Tongue (tissue), 2 donors: ENCODE measurements around the gene AOPEP. TPM values are rescaled to one million over a fixed set of nuclear protein-coding genes. Genes with fewer than 3 reads are reported as not detected.
A peak's percentile ranks its signal among the peaks of the same experiment; 100 is the strongest.
"Not testable (repeated sequence)": the region's sequence is repeated elsewhere in the genome, so short reads cannot be mapped to it uniquely, and the experiment has no call there.

Experiments
- DNase-seq: peaks from one replicate; pipeline ENCODE4 v3.0.0-alpha.2; 2015
- total RNA-seq: library from RNA; depleted of rRNA; stranded (reverse); fragments of >200 nt; gene quantifications from one replicate; pipeline ENCODE4 v1.2.3, GENCODE V29; 2014

The AOPEP gene
- total RNA-seq, 1 donor from 2014 or later: 391 TPM

DNA sequence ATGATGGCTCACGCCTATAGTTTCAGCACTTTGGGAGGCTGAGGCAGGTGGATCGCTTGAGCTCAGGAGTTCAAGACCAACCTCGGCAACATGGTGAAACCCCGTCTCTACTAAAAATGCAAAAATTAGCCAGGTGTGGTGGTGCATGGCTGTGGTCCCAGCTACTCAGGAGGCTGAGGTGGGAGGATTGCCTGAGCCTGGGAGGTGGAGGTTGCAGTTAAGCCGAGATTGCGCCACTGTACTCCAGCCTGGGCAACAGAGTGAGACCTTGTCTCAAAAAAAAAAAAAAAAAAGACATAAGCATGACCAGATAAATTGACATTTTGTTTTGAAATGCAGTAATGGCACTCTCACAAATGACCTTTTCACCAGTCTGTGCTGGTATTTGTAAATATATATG, 294.1 kb downstream of the AOPEP start:
- not testable (repeated sequence) for DNase-seq

DNA sequence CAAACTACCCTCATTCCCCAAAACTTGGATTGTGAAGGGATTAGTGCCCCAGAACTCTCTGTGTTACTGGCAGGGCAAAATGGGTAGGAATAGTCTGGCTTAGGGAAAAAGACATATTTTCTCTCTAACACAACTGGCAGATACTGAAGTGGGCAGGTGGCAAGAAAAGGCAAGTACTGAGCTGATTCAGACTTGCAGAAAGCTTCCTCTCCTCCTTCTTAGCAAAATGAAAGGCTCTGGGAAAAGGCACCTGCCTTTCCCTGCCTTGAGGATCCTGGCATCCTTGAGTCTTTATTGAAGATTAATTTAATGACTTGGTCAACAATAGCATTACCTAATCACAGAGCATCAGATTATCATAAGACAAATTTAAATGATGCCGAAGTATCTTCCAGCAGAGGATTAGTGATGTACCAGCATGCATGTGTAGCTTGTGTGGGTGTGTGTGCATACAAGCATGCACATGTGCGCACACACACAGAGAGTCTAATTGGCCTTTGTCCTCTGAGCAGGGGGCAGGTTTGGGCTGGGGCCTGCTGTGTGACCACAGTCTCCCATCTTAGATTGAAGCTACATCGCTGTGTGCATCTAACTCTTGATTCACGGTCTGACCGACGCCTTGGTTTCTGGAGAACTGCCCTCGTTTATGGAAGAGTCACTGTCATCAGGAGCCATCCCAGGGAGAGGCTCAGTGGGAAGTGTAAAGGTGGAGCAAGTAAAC, 294.8 kb downstream of the AOPEP start:
- DNase-seq: no peak

DNA sequence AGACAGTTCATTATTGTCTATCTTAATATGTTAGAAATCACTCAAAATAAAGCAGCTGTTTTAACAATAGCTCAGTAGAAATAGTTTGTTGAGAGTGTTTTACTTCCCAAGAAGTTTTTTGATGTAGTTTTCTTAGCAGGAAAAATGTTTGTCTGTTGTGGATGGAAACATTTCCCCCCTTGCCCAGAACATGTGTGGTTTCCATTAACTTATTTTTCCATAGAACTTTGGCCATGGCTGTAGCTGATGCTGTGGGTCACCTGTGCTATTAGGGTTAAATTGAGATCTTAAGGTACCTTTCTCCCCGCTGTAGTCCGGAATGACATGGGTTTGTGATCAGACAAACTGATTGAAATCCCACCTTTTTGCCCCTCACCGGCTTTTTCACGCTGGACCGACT, 296.2 kb downstream of the AOPEP start:
- no peak for DNase-seq

DNA sequence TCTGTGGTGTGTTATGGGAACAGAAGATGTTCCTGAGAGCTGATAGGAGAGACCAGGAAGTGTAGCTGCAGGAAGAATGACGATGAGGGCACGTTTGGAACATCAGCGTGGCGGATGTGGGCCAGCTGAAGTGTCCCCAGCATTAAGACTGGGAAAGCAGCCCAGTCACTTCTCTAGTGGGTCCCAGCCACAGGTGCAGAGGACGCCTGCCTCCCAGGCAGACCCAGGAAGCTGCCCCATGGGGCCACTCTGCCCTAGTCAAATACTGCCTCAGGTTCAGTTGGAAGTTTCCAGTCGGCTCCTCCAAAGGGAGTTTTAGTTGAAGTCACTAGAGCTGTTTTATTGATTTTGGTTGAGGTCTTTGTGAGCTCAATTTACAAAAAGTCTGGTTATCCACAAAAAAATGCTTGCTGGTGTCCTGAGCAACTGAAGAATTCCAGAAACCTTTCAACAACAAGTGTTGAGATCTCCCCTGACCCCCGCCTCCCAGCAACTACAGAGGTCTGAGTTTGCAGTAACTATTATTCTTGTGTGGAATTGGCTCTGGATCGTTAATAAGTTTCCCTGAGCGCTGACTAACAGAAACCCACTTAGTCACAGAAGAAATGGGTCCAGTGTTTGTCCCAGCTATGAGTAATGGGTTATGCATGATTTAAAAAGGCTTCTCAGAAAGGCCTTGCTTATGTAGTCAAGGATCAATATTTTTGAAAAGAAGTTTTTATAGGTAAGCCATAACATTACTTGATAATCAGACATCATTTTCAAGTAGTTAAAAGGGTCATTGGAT, 296.9 kb downstream of the AOPEP start:
- peak; percentile 75 for DNase-seq

DNA sequence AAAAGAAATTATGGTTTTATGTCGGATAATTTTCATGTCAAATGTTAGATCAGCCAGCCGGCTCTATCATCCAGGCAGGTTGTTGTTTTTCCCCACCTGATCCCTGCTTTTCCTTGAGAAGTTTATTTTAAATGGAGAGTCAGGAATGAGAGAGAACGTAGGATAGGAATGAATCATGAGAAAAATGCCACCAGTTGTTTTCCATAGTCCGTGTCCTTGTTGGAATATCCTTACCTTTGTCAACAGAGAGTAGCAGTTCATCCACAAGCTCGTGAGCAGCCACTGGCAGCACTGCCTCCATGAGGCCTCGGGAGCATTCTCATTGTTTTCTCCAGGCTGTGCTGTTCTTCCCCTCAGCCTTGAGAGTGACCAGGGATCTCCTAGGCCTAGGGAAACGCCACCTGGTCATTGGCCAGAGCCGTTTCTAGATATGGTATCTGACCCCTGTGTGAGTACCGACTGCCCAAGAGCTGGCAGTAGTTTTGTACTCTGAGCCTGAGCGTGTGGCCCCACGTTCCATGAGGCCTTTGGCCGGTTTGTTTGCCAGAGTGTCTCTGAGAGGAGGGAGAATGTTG, 297.7 kb downstream of the AOPEP start:
- DNase-seq: no peak

DNA sequence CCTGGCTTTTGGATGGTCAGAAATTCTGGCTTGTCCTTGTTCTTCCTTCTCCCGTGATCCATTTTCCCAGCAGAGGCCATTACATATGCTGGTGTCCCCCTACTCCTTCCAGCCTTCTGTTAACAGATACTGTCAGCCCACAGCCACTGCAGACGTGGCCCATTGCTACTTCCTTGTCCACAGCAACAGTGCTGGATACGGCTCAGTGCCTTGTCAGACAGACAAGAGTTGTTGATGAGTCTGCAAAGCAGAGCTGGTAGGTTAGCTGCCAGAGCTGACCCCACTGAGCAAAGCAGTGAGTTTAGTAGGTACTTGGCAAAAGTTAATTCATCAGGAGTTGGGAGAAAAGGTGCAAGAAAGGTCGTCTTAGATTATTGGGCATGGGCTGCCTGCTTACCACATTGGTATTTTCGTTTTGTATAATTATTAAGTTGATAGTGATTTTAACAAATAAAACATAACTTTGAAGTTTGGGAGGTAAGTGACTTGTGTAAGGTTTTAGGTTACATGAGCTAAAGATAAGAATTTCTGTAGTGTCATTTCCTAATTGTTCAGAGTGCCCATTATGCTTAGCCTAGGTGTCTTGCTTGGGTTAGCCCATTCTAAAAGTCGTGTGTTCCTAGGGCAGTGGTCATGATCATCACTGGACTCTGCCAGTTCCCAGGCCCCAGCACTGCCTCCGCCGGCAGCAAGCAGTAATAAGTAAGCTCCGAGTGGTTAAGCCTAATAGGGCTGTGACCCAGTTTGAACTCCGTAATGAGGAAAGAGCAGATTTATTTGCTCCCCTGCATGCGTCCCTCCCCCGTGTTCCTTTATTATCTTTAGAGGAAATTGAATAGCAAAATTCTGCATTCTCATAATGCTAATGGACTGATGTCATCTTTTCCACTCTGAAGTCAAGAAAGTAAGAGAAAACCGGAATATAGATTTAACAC, 299.0 kb downstream of the AOPEP start:
- no peak for DNase-seq

DNA sequence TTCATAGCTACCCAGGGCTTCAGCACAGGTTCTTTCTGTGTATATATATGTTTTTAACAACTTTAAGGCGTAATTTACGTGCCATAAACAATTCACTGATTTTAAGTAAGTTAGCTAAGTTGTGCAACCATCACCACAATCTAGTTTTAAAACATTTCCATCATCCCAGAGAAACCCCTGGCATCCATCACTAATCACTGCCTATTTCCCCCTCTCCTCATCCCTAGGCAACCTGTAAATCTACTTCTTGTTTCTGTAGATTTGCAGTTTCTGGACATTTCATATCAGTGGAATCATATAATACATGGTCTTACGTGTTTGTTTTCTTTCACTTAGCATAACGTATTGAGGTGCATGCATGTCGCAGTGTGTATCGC, 299.6 kb downstream of the AOPEP start:
- no peak for DNase-seq

DNA sequence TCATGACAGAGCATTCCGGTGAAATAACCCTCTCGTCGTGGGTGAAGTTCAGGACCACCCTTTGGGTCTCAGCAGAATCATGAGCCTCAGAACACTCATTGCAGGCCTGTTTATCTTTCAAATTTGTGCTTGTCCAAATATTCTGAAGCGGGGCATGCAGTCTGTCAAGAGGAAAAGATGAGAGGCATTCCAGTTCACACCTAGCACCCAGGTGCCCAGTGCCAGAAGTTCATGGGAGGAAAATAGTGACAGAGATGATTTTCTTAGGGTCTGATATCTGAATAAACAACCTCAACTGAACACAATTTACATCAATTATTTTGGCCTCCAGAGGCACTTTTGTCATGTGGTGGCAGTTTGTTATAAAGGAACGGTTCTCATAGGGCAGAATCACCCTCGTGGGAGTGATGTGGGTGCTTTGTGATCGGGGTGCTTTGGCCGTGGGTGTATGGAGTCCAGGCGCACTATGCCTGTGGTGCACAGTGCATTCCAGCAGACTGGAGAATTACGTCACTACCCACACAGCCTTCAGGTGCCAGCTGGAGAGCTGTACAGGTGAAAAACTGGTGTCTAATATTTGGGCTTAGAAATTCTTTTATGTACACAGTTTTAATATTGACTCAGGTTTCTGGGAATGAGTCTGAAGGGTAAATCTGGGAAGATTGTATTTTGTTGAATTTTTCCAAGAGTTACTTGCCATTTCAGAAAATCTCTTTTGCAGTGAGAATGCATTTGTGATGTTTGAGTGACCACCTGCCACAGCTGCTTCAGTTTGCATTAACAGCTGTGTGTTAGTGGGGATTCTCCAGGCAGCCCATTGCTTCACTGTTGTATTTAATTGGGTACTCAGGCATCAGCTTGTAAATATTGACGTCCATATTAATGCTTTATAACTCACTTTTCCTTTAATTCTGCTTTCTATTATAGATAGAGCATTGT, 301.7 kb downstream of the AOPEP start:
- DNase-seq: peak; percentile 73

DNA sequence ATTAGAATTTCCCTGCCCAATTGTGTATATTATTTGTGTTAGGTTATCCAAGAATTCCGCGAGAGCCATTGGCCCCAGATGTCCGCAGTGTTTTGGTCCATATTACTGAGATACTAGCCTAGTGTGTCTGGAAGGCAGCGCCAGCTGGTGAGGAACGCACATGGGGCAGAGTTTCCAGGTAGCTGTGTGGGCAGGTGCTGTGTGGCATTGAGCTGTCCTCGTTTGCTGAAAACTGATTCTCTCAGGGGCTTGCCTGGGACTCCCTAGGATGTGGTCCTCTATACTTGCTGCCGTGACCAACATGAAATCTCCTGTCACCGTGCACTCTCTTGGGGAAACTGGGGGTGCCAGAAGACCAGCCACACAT, 302.3 kb downstream of the AOPEP start:
- DNase-seq: no peak

DNA sequence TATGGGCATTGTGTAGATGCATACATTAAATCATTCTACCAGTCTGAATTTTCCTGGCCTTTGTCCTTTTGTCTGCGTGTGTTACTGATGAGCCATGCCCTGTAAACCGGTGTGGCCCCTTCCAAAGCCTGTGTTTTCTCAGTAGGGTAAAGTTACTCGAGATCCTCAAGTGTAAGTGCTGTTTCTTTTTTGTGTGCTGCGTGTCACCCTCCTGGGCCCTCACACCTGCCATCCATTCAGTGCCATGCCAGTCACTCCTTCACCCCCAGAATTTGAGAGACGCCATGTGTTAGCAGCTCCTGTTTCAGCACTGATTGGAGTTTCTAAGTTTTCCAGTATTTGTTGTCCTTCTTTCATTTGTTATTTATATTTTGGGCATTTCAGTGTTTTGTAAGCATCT, 302.8 kb downstream of the AOPEP start:
- DNase-seq: peak; percentile 62

DNA sequence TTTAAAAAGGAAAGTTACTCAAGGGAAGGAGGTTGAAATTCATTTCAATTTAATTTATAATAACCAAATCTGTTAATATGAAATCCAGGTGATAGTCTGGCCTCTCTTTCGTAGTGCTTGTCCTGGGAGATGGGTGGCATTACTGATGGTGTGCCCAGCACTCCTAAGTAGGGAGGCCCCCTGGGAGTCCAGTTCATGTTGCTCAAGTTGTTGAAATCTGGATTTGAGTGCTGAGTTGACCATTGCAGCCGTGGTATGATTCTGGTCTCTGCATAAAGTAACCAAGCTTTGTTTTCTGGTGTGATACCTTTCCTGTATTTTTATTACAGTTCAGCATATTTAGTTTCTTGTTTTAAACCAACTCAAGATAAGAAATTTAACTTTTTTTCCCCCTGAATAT, 303.2 kb downstream of the AOPEP start:
- no peak for DNase-seq

DNA sequence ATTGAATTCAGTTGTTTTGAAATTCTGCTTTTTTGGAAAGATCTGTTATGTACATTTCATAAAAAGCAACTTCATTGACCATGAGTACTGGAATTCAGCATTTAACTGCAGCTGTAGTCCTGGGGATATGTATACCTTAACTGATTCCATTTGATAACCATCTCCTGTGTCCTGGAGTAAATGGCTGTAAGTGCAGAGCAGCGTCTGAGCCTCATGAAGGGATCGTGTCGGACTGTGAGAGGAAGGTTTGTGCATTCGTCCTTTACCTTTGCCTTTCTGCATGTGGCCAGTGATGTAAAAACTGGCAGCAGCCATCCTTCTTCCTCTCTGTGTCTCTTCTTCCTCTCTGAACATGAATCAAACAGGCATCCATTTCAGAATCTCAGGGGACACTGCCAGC, 303.8 kb downstream of the AOPEP start:
- DNase-seq: no peak

DNA sequence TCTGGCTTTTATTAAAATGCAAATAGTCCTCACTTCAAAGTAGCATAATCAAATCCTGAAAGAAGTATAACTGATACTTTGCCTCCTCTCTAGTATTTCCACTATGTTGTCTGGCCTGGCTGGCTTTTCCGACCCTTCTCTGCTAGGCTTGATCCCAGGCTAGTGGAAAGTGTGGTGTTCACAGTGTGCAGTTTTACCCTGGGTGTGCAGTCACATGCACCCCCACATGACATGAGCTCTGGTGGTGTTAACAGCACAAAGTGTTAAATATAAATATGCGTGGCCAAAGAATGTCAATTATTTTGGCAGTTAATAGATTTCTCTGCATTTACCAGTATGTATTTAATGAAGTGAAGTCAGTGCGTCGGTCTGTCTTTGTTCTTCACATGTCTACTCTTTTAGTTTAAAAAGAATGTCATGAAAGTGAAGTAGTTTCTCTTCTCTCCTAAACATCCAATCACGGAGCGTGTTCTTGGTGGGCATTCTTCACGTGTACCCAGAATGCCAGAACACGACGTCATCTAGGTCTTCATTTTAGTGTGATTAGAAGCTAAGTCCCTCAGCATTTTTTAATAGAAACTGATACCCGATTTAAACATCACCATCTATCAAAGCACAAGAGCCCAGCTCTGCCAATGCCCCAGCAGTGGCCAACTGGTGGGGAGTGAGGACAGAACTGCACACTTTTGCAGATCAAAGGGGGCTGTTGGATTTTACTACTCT, 304.6 kb downstream of the AOPEP start:
- no peak for DNase-seq

DNA sequence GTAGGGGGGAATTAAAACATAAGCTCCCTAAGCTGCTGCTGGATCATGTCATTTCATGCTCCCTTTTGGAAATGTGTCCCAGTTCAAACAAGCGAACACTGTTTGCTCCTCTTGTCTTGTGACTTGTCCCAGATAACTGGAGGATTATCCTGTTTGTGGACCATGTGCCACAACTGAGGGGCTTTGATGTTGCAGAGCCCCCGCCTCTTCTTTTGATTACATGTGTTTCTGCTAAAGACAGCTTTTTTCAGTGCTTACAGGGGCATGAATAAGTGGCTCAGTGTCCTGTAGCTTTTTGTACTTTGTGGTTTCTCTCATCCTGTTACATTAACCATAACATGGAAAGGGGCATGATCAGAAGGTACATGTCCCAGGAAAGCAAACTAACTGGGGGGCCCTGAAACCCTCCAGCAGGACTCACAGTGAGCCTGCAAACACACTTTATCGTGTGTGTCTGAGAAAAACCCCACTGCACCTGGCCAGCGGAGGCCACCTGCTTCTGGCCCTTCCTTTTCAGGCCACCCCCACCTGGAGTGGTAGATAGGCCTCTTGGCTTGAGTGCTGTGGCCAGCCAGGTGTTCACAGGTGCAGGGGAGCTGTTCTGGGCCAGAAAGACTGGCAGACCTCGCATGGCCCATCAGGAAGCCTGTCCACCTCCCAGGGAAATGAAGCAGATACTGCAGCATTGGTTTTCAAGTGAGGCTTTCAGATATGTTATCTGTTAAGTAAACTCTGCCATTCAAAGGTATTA, 305.4 kb downstream of the AOPEP start:
- DNase-seq: peak; percentile 67

DNA sequence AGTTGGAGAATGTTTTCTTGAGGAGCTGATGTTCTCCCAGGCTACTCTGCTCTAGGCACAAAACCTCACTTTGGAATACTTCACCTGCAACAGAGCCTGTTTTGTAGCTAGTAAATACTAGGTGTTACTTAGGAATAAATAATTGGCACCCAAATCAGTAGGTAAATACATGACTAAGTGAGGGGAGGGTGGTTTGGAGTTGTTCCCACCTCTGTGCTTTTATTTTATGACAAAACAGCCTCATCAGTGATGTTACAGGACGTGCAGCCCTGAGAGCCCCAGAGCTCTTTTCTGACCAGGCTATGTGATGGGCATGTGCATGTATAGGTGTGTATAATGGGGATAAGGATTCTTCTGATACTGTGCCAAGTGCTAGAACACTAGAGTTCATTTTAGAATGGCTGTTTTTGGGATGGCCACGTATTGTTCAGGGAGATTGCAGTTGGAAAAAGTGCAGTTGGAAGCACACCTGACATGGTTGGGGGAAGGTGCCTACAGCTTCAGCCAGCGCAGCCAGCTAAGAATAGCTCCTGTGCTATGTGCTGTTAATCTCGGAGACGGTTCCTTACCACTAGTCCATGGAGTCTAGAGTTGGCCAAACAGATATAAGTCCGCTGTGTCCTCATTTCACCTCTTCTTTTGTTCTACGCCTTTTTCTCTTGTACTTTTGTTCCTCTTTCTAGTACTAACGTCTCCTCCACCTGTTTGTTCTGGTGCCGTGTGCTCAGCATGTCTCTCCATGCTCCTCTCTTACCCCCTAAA, 306.3 kb downstream of the AOPEP start:
- no peak for DNase-seq

DNA sequence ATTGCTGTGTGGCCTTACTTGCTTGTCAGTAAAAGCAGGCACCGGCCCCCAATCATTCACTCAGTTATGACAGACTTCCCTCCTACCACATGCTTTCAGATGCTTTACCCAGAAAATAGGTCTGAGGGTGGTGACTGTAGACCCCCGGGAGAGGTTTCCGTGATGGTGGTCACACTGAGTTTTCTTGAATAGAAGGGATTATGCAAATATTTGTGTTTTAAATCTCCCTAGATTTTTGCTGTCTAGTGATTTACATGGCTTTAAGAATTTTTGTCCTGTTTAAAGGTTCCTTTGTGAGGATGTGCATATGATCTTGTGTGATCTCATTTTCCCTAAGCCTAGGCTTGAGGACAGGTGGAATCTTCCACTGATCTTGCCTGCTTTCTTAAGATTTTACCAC, 309.3 kb downstream of the AOPEP start:
- DNase-seq: no peak

DNA sequence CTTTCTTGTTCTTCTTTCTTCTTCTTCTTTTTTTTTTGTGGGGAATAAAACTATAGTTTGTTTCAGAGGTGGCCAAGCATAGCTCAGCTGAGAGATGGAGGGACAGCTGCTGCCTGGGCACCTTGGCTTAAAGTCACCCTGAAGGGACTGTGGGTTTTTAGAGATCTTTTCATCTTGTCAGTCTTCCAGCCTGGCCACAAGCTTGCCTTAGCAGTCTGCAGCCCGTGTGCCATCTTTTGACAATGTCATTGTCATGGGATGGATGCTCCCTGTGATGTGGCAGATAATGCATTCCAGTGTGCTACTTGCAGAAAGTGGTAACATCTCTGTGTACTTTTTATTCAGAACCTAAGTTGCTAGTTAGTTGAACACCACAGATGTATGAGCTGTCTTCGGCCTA, 310.2 kb downstream of the AOPEP start:
- no peak for DNase-seq

DNA sequence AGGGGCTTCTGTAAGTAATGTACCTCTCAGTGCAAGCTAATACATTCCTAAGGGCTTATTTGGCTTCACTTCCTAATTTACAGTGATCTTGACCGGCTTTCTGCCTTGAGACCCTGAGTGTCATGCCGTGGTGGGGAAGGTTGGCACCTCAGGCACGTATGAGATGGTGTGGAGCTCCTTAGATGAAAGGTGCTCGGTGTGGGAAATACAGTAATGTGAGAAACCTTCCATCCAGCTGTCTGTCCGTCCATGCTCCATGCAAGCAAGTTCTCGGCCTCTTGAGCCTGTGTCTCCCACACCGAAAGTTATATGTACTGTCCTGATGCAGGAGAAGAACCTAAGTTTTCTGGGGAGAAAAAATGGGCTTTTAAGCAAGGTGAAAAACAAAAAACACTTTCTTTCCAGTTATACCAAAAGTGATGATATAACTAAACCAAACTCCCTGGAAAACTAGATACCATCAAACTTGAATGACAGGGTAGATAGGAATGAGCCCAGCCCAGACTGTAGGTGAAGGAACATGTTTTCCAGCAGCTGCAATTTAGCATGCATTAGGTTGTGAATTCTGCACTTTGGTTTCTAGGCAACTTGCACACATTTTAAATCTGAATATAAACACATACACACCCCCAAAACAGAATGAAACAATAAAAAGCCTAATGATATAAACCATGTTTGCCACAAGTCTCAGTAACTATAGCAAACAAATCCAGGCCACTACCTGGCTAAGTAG, 311.5 kb downstream of the AOPEP start:
- DNase-seq: no peak
